ENCODE measurements around the gene ERBB4.

ERBB4 gene

DNA sequence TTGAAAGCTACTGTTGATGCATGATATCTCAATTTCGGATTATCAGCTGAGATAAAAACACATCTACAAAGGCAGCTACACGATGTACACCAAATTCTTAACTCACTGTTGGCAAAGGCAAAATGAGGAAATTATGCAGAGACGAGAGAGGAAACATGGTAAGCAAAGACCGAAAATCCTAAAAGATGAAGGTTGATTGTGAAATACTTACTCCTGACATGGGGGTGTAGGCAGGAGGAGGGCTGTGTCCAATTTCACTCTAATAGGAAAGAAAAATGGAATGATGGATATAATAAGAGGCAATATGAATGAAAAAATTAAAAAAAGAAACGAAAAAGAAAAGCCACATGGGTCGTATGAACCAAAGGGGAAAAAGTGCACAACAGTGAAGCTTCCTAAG is 1150.9 kb downstream of the ERBB4 start:
- TF ChIP-seq POLR2A (IDR thresholded peaks at IDR 0.05; ENCODE audit: low read depth, low read length) = no peak
- no peak for DNase-seq (ENCODE audit: insufficient read length, low spot score)
- no peak for FAIRE-seq

DNA sequence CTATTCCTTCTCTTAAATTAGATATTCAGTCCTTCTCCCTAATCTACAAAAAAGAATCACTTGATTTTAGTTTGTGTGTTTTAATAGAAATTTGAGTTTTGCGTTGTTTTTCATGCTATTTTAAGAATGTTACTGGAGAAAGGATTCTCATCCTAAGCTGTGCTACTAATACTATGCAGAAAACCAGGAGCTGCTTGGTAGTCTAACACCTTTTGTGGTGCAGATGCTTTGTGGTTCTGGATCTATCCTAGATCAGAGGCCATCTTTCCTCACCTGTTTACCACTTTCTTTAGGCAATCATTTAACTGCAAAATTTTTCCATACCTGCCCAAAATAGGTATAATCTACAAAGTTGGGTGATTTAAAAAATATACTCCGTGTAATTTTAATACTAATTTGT is 1158.6 kb downstream of the ERBB4 start:
- no peak for DNase-seq (ENCODE audit: insufficient read length, low spot score)
- FAIRE-seq = no peak
- no peak for TF ChIP-seq POLR2A (IDR thresholded peaks at IDR 0.05; ENCODE audit: low read depth, low read length)

DNA sequence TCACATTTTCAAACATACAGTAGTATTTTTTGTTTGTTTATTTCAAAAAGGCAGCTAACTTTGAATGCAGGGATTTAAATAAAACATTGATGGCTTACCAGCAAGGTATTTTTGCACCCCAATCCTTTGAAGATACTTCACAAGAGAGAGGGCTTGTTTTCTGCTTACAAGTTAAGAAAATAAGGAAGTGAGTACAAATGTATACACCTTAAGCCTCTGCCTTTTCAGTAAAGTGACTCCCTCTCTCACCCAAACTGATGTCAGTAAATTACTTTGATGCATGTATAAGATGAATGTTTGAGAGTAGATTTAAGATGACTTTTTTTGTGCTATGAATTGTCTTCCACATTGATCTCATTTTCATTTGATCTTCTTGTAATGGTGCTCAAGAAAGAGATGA is 1162.2 kb downstream of the ERBB4 start:
- FAIRE-seq (no peak), DNase-seq (ENCODE audit: insufficient read length, low spot score) (no peak)
- no peak for TF ChIP-seq POLR2A (IDR thresholded peaks at IDR 0.05; ENCODE audit: low read depth, low read length)

DNA sequence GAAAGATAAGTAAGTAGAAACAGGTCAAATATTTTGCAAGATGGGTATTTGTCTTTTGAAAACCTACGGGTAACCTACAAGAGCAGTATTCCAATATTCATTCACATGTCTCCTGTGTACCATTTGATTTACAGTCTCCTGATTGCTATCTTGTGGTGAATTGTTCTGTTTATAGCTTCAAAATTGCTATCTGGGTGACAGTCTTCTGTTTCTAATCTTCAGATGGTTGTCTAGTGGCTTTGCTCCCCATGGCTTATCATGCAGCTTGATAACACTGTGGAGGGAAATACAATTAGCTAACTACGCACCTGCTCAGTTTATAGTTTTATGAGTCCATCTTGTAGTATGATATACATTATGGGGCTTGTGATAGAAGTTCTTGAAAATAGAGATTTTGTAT is 1165.4 kb downstream of the ERBB4 start:
- FAIRE-seq (no peak), DNase-seq (ENCODE audit: insufficient read length, low spot score) (no peak)
- no peak for TF ChIP-seq POLR2A (IDR thresholded peaks at IDR 0.05; ENCODE audit: low read depth, low read length)

- no peak for TF ChIP-seq POLR2A (IDR thresholded peaks at IDR 0.05; ENCODE audit: low read depth, low read length)
- no peak for FAIRE-seq
- no peak for DNase-seq (ENCODE audit: insufficient read length, low spot score)
These were observed 1167.1 kb downstream of the ERBB4 start for GRCh38 chr2:211371465-211371864.

- TF ChIP-seq POLR2A (IDR thresholded peaks at IDR 0.05; ENCODE audit: low read depth, low read length) = no peak
- FAIRE-seq (no peak), DNase-seq (ENCODE audit: insufficient read length, low spot score) (no peak)
These were observed 1170.1 kb downstream of the ERBB4 start for GRCh38 chr2:211368467-211368866.

- TF ChIP-seq POLR2A (IDR thresholded peaks at IDR 0.05; ENCODE audit: low read depth, low read length) = no peak
- FAIRE-seq (no peak), DNase-seq (ENCODE audit: insufficient read length, low spot score) (no peak)
These were observed 1170.9 kb downstream of the ERBB4 start for GRCh38 chr2:211367711-211368110.

DNA sequence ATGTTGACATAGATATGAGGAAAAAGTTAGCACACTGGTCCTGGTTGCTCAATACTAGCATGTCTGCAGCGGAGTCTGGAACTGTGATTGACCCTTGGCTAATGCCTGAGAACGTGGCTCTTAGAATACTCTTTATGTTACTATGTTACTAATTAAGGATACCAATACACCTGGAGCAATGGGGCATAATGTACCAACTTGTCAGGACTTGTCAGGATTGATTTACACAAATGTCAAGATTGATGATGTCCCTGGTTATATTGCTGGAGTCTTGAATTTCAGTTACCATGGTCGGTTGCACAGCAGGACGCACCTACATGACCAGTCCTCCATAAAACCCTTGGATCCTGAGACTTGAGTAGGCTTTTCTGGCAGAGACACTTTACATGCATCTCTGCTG is 1171.3 kb downstream of the ERBB4 start:
- no peak for FAIRE-seq
- DNase-seq (ENCODE audit: insufficient read length, low spot score) = no peak
- TF ChIP-seq POLR2A (IDR thresholded peaks at IDR 0.05; ENCODE audit: low read depth, low read length) = no peak

- no peak for DNase-seq (ENCODE audit: insufficient read length, low spot score)
- no peak for FAIRE-seq
- no peak for TF ChIP-seq POLR2A (IDR thresholded peaks at IDR 0.05; ENCODE audit: low read depth, low read length)
These were observed 1173.7 kb downstream of the ERBB4 start for GRCh38 chr2:211364911-211365310.

- no peak for FAIRE-seq
- no peak for DNase-seq (ENCODE audit: insufficient read length, low spot score)
These were observed 1177.2 kb downstream of the ERBB4 start for GRCh38 chr2:211361383-211361782.

DNA sequence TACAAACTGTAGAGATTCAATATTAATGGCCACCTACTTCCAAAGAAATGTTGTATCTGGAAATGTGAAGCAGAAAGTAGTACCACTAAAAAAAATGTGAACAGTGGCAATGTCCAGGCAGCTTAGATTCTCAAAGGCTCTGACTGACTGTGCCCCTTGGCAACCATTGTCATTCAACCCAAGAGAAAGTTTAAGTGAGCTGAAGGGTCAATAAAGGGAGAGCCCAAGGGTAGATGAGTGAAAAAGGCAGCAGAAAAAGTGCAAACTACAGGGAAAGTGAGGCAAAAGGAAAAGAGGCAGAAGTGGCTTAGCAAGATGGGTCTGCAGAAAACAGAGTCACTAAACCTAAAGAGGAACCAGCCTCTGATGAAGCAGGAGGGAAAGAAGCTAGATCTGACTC is 1179.3 kb downstream of the ERBB4 start:
- no peak for TF ChIP-seq POLR2A (IDR thresholded peaks at IDR 0.05; ENCODE audit: low read depth, low read length)
- FAIRE-seq = no peak

More at GRCh38 chr2:211361383-211361782, 1177.2 kb downstream of the ERBB4 start:
- TF ChIP-seq POLR2A (IDR thresholded peaks at IDR 0.05; ENCODE audit: low read depth, low read length) = no peak

GRCh38 chr2:211358504-211358903 is 1180.1 kb downstream of the ERBB4 start:
- FAIRE-seq (no peak), DNase-seq (ENCODE audit: insufficient read length, low spot score) (no peak)
- no peak for TF ChIP-seq POLR2A (IDR thresholded peaks at IDR 0.05; ENCODE audit: low read depth, low read length)

More for the DNA sequence above, 1179.3 kb downstream of the ERBB4 start:
- no peak for DNase-seq (ENCODE audit: insufficient read length, low spot score)

- TF ChIP-seq POLR2A (IDR thresholded peaks at IDR 0.05; ENCODE audit: low read depth, low read length) = no peak
- DNase-seq (ENCODE audit: insufficient read length, low spot score) (no peak), FAIRE-seq (no peak)
These were observed 1184.1 kb downstream of the ERBB4 start for GRCh38 chr2:211354481-211354880.

- FAIRE-seq (no peak), DNase-seq (ENCODE audit: insufficient read length, low spot score) (no peak)
- no peak for TF ChIP-seq POLR2A (IDR thresholded peaks at IDR 0.05; ENCODE audit: low read depth, low read length)
These were observed 1186.6 kb downstream of the ERBB4 start for GRCh38 chr2:211351987-211352386.

DNA sequence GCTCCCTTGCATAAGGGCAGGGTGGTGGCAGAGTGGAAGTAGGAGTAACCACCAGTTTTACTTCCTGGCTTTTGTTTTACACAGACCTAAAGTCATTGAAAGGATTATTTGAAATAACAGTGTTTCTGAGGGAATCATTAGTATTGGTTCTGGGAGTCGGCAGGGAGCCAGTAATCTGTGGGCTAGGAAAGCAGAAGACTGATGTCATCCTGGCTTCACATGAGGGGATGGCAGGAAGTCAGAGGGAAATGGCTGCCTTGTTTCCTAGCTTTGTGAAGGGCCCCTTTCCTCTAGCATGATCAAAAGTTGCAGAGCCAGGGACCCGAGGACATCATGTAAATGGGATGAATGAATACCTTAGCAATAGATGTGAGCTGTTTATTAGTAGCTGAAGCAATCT is 1189.6 kb downstream of the ERBB4 start:
- TF ChIP-seq POLR2A (IDR thresholded peaks at IDR 0.05; ENCODE audit: low read depth, low read length) = no peak
- DNase-seq (ENCODE audit: insufficient read length, low spot score) (no peak), FAIRE-seq (no peak)

DNA sequence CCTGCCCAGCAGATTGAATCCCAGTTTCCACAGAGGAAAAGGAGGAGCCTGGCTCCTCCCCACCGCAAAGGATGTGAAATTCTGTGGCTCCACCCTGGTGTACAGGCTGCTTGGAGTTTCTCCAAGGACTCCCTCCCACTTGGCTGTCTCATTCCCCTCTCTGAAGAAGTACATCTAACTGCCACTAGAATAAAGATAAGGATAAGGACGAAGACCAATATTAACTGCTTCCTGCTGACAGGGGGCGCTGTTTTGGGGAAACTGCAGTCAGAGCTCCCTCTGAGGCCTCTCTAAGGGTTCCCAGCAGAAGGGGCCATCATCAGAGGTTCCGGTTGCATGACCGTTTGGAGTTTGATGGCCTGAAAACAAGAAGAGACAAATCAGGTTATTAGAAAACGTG is 1191.3 kb downstream of the ERBB4 start:
- no peak for TF ChIP-seq POLR2A (IDR thresholded peaks at IDR 0.05; ENCODE audit: low read depth, low read length)
- no peak for DNase-seq (ENCODE audit: insufficient read length, low spot score)
- no peak for FAIRE-seq

Data from H54 (cell line).